Loucy (cell line): ENCODE results near the gene LCN10.

Experiments
- EZH2phosphoT487 ChIP-seq: fragments of 200-600 bp; IDR thresholded peaks from 2 replicates; pipeline ENCODE4 v1.6.1; 2018; ENCODE audit warnings: antibody characterized with exemption, mild to moderate bottlenecking, moderate library complexity, borderline replicate concordance
- TF ChIP-seq, protein P1 (sequence below): fragments of 200-600 bp; sonication (generic); conservative IDR thresholded peaks from 2 replicates; pipeline ENCODE4 v1.5.1; 2014; ENCODE audit warnings: mild to moderate bottlenecking, antibody characterized with exemption, low read length

GRCh38 chr9:136759436-136760325 is 16.9 kb upstream of the LCN10 start:
- TF ChIP-seq, protein P1, sequence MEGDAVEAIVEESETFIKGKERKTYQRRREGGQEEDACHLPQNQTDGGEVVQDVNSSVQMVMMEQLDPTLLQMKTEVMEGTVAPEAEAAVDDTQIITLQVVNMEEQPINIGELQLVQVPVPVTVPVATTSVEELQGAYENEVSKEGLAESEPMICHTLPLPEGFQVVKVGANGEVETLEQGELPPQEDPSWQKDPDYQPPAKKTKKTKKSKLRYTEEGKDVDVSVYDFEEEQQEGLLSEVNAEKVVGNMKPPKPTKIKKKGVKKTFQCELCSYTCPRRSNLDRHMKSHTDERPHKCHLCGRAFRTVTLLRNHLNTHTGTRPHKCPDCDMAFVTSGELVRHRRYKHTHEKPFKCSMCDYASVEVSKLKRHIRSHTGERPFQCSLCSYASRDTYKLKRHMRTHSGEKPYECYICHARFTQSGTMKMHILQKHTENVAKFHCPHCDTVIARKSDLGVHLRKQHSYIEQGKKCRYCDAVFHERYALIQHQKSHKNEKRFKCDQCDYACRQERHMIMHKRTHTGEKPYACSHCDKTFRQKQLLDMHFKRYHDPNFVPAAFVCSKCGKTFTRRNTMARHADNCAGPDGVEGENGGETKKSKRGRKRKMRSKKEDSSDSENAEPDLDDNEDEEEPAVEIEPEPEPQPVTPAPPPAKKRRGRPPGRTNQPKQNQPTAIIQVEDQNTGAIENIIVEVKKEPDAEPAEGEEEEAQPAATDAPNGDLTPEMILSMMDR: no peak
- no peak for TF ChIP-seq EZH2phosphoT487
